ENCODE data around the gene ZNF681. TPM values are rescaled to one million over a fixed set of nuclear protein-coding genes. Genes with fewer than 3 reads are reported as not detected.

The ZNF681 gene
- total and polyA plus RNA-seq, 10 of the 15 experiments (the other 5 are each of a cell fraction or from before 2014, with no cell fraction given): 0.11 to 0.41 (median 0.24) TPM; not detected in 1

GRCh38 chr19:23802290-23802689 lies 43.6 kb upstream of the ZNF681 start (continued):
- TF ChIP-seq ZBTB33 (IDR thresholded peaks at IDR 0.05) (no peak), PBX3 (IDR thresholded peaks at IDR 0.05; ENCODE audit: insufficient replicate concordance, low read depth, low read length) (no peak), SMARCA5 (IDR thresholded peaks at IDR 0.05) (no peak), MXI1 (IDR thresholded peaks at IDR 0.05; ENCODE audit: low read depth, low read length) (no peak), ELK1 (IDR thresholded peaks at IDR 0.05; ENCODE audit: low read depth, low read length) (no peak), STAT1 (conservative IDR thresholded peaks at IDR 0.05) (no peak), IRF3 (IDR thresholded peaks at IDR 0.05) (no peak), ZZZ3 (IDR thresholded peaks at IDR 0.05; ENCODE audit: control insufficient read depth, insufficient read length, low read depth) (no peak), CEBPZ (IDR thresholded peaks at IDR 0.05; ENCODE audit: low read depth, low read length) (no peak), NBN (IDR thresholded peaks at IDR 0.05) (no peak), ATF7 (IDR thresholded peaks at IDR 0.05; ENCODE audit: low read depth) (no peak), NFIC (IDR thresholded peaks at IDR 0.05; ENCODE audit: low read depth, low read length) (no peak), DPF2 (IDR thresholded peaks at IDR 0.05) (no peak)
